Measurements from ENCODE around the gene BLOC1S4. TPM values are rescaled to one million over a fixed set of nuclear protein-coding genes. Genes with fewer than 3 reads are reported as not detected.

The BLOC1S4 gene
- total RNA-seq, 1 donor = 7.0 TPM

- no peak overlapping the region for H3K4me3 ChIP-seq (ENCODE audit: low read depth, low read length)
- DNase-seq (ENCODE audit: low read depth) = no peak
- no peak for TF ChIP-seq CTCF (IDR thresholded peaks at IDR 0.05; ENCODE audit: insufficient read depth, low read length)
These were observed 29.7 kb upstream of the BLOC1S4 start for GRCh38 chr4:6686104-6686787.

GRCh38 chr4:6687947-6688878 lies 27.8 kb upstream of the BLOC1S4 start:
- H3K4me3 ChIP-seq (ENCODE audit: low read depth, low read length) = no peak overlapping the region
- DNase-seq (ENCODE audit: low read depth) = no peak
- TF ChIP-seq CTCF (IDR thresholded peaks at IDR 0.05; ENCODE audit: insufficient read depth, low read length) = no peak

DNA sequence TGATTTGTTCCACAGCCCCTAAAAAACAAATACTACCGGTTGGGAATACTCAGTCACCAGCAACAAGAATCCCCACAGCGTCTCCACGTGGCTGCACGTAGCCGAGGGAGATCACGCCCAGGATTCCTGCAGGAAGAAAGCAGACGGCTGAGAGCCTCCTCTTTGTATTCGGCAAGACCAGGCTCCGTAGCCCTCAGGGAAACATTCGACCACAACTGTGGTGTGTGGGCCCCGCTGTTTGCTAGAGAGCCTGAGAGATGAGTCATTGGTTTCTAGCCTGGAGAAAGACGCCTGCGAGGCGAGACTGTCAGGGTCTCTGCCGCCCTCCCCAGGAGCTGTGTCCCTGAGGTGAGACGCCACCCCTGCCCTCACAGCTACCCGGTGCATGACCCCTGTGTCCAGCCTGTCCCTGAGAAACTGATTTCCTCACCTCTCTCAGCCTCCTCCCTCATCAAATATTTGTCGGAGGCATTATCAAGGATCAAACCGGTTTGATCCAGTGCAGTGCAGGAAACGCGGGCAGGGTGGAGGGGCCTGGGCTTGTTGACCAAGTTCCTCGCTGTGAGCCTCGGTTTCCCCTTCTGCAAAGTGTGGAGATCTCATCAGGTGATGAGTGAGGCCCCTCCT lies 27.0 kb upstream of the BLOC1S4 start:
- no peak for TF ChIP-seq CTCF (IDR thresholded peaks at IDR 0.05; ENCODE audit: insufficient read depth, low read length)
- DNase-seq (ENCODE audit: low read depth) = peak; percentile 81
- H3K4me3 ChIP-seq (ENCODE audit: low read depth, low read length) = no peak overlapping the region

- no peak for TF ChIP-seq CTCF (IDR thresholded peaks at IDR 0.05; ENCODE audit: insufficient read depth, low read length)
- no peak for DNase-seq (ENCODE audit: low read depth)
- no peak overlapping the region for H3K4me3 ChIP-seq (ENCODE audit: low read depth, low read length)
These were observed 26.4 kb upstream of the BLOC1S4 start for GRCh38 chr4:6689506-6689960.

GRCh38 chr4:6692379-6692778 lies 23.6 kb upstream of the BLOC1S4 start:
- DNase-seq (ENCODE audit: low read depth) = no peak
- H3K4me3 ChIP-seq (ENCODE audit: low read depth, low read length) = no peak overlapping the region
- TF ChIP-seq CTCF (IDR thresholded peaks at IDR 0.05; ENCODE audit: insufficient read depth, low read length) = no peak

GRCh38 chr4:6692806-6693205 lies 23.2 kb upstream of the BLOC1S4 start:
- no peak for TF ChIP-seq CTCF (IDR thresholded peaks at IDR 0.05; ENCODE audit: insufficient read depth, low read length)
- peak; percentile 9 for DNase-seq (ENCODE audit: low read depth)
- H3K4me3 ChIP-seq (ENCODE audit: low read depth, low read length) = no peak overlapping the region
